GM18907 (cell line): ENCODE measurements around the gene S1PR4.
"Not testable (repeated sequence)": the region's sequence is repeated elsewhere in the genome, so short reads cannot be mapped to it uniquely, and the experiment has no call there.

Experiments used
- ATAC-seq: cut with Tn5 transposase; IDR thresholded peaks from one replicate; pipeline ENCODE4 v1.9.1; 2021; ENCODE audit warnings: mild to moderate bottlenecking, moderate library complexity; ENCODE audit not compliant: unreplicated experiment

Gene S1PR4

GRCh38 chr19:3210347-3211017 is 31.9 kb downstream of the S1PR4 start:
- ATAC-seq: no peak

- no peak for ATAC-seq
These were observed 32.6 kb downstream of the S1PR4 start for GRCh38 chr19:3211191-3211590.

- ATAC-seq: no peak
These were observed 34.6 kb downstream of the S1PR4 start for GRCh38 chr19:3213159-3213558.

GRCh38 chr19:3216874-3217273 is 38.3 kb downstream of the S1PR4 start:
- ATAC-seq: no peak

- ATAC-seq: no peak
These were observed 42.0 kb downstream of the S1PR4 start for GRCh38 chr19:3220576-3220975.

- ATAC-seq: not testable (repeated sequence)
These were observed 43.0 kb downstream of the S1PR4 start for GRCh38 chr19:3221576-3221975.

GRCh38 chr19:3222709-3223108 is 44.1 kb downstream of the S1PR4 start:
- ATAC-seq: no peak

GRCh38 chr19:3224346-3225168 is 46.0 kb downstream of the S1PR4 start, which contains the start of gene CELF5:
TSS of gene CELF5 (plus strand) at chr19:3224661. CDS start at chr19:3224740, 79 bp downstream.
- no peak for ATAC-seq

- ATAC-seq: no peak
These were observed 46.6 kb downstream of the S1PR4 start for GRCh38 chr19:3225169-3225485.

- no peak for ATAC-seq
These were observed 47.1 kb downstream of the S1PR4 start for GRCh38 chr19:3225677-3226093.

- ATAC-seq: no peak
These were observed 48.6 kb downstream of the S1PR4 start for GRCh38 chr19:3227054-3227626.

GRCh38 chr19:3229346-3229743 is 50.8 kb downstream of the S1PR4 start:
- ATAC-seq: no peak
